Pancreas (tissue), 10 donors: ENCODE data around the gene NHSL1. TPM values are rescaled to one million over a fixed set of nuclear protein-coding genes. Genes with fewer than 3 reads are reported as not detected.

Source experiments
- ATAC-seq, 4 donors: fragments of 200-7000 bp; cut with Tn5 transposase; one replicate each; pipeline versions ENCODE4 v1.8.0 to v1.9.1; 2020; ENCODE audit warnings: mild to moderate bottlenecking in 4 of 4, moderate library complexity in 4 of 4
- DNase-seq, 6 donors: peaks; one replicate each; pipeline ENCODE4 v3.0.0-alpha.2; 2020
- FAIRE-seq: peaks from 2 replicates; lab custom pipeline; 2012; peaks lifted over from hg19 to GRCh38; lab: Jason Lieb, UNC
- H3K27ac ChIP-seq, 4 donors: fragments of 200-600 bp; sonication (generic); 1 replicate in 3 of 4; 2 replicates in 1 of 4; pipeline versions ENCODE4 v1.5.0 to v1.8.0; 2020
- H3K27me3 ChIP-seq, 4 donors: fragments of 200-600 bp; one replicate each; pipeline ENCODE4 v1.8.0; 2021
- H3K36me3 ChIP-seq, 3 donors: fragments of 200-600 bp; sonication (generic) in 1 of 3; one replicate each; pipeline versions ENCODE4 v1.5.0 to v1.8.0; 2020 to 2021
- H3K4me1 ChIP-seq, 3 donors: fragments of 200-600 bp; one replicate each; pipeline ENCODE4 v1.8.0; 2021
- H3K4me3 ChIP-seq, 4 donors: fragments of 200-600 bp; sonication (generic) in 2 of 4; one replicate each; pipeline versions ENCODE4 v1.5.0 to v1.8.0; 2020 to 2021
- H3K9me3 ChIP-seq, 4 donors: fragments of 200-600 bp; one replicate each; pipeline ENCODE4 v1.8.0; 2021
- CTCF ChIP-seq, 4 donors: fragments of 200-600 bp; sonication (generic) in 3 of 4; IDR thresholded peaks; one replicate each; pipeline versions ENCODE4 v1.5.0 to v1.8.0; 2021; ENCODE audit warnings: antibody characterized with exemption in 4 of 4
- WGBS, 2 donors: extraction: QIAGEN DNeasy Blood & Tissue Kit; methylation state at CpG; one replicate each; pipeline ENCODE4 v1.1.7; 2013; 5-methylcytosine and 5-hydroxymethylcytosine counted together
- intact Hi-C, 3 donors: fragments of 100-400 bp; cut with DNase I; formaldehyde crosslinking; loops; one replicate each; pipeline versions ENCODE4 v1.11.1 to v1.14.2; 2022
- polyA plus RNA-seq, 2 donors: library from polyadenylated mRNA; stranded (reverse); fragments of 200-250 nt; gene quantifications; one replicate each; pipeline ENCODE4 v1.2.3, GENCODE V29; 2013
- total RNA-seq, 6 donors: library from RNA; stranded (reverse); fragmentation: NEBNext Ultra II Directional in 4 of 6; extraction: Animal tissue kit (Norgen Biotek cat#: 25700) in 4 of 6; gene quantifications; one replicate each; pipeline versions ENCODE4 v1.2.1 to v1.2.4, GENCODE V29; 2021 to 2023
- donor health status: healthy with polysubstance abuse.
- donor health status: DM: no; HTN: no; CAD: no; lungs with moderate emphysema.
- donor health status: DM: no; HTN: no; CAD: no.
- donor health status: control.
- donor health status: control.
- donor health status: Bipolar disorder and iron deficiency.
- donor health status: DM: yes; HTN: yes; CAD: no.
- donor health status: DM: no; HTN: no; CAD: no.
- donor health status: DM: no; HTN: no; CAD: no.
- donor health status: DM: yes; HTN: yes; CAD: no.

Gene NHSL1
- total and polyA plus RNA-seq, 8 donors = 3.5 to 16.3 (median 8.9) TPM

- FAIRE-seq = peak; percentile 75
- 85 to 87% methylated on average over 14 of the region's 14 CpGs for WGBS, 2 donors
- Histone ChIP-seq H3K27me3 (no peaks in the 10 kb centered on the region), H3K4me3 (no peak overlapping the region), H3K27ac (peak overlapping the region in 2 of 4 donors; percentile 48 to 62), H3K9me3 (no peaks in the 10 kb centered on the region), H3K36me3 (no peaks in the 10 kb centered on the region), H3K4me1 (peaks cover 49 to 70% (median 63%) of the 10 kb centered on the region in 3 donors)
- DNase-seq = no peak
- intact Hi-C loops = no loop called here
- ATAC-seq = no peak
- TF ChIP-seq CTCF (IDR thresholded peaks at IDR 0.05) = no peak
These were observed 5.7 kb upstream of the NHSL1 start for GRCh38 chr6:138504764-138505689.

- no peaks in the 10 kb centered on the region for H3K9me3 ChIP-seq
- H3K36me3 ChIP-seq = no peaks in the 10 kb centered on the region
- peak in 3 of 4 donors; percentile 29 to 48 (median 33) for ATAC-seq
- FAIRE-seq = peak; percentile 41
- DNase-seq = peak in 1 of 6 donors; percentile 29
- peaks cover 47 to 75% (median 70%) of the 10 kb centered on the region in 3 donors for H3K4me1 ChIP-seq
- H3K27me3 ChIP-seq = no peaks in the 10 kb centered on the region
- 38 to 41% methylated on average over 7 of the region's 7 CpGs for WGBS, 2 donors
- H3K27ac ChIP-seq = peak overlapping the region in 2 of 4 donors; percentile 48 to 62
- intact Hi-C loops = no loop called here
- no peak for TF ChIP-seq CTCF (IDR thresholded peaks at IDR 0.05)
- H3K4me3 ChIP-seq = no peak overlapping the region
These were observed 4.8 kb upstream of the NHSL1 start for GRCh38 chr6:138503881-138504680.

- H3K4me1 ChIP-seq = peaks cover 36 to 69% (median 68%) of the 10 kb centered on the region in 3 donors
- H3K36me3 ChIP-seq = no peaks in the 10 kb centered on the region
- no peak overlapping the region for H3K4me3 ChIP-seq
- no peaks in the 10 kb centered on the region for H3K9me3 ChIP-seq
- FAIRE-seq = no peak
- H3K27ac ChIP-seq = no peak overlapping the region
- no peak for TF ChIP-seq CTCF (IDR thresholded peaks at IDR 0.05)
- no peaks in the 10 kb centered on the region for H3K27me3 ChIP-seq
- intact Hi-C loops = no loop called here
- no peak for DNase-seq
- WGBS, 2 donors = 78 to 80% methylated on average over 3 of the region's 3 CpGs
- no peak for ATAC-seq
These were observed 3.3 kb upstream of the NHSL1 start for GRCh38 chr6:138502546-138502945.

GRCh38 chr6:138500867-138501446 is 1.7 kb upstream of the NHSL1 start:
- WGBS, 2 donors = 34% methylated on average over 5 of the region's 5 CpGs
- H3K27ac ChIP-seq = peak overlapping the region in 3 of 4 donors; percentile 6 to 80 (median 77)
- no peak overlapping the region for H3K4me3 ChIP-seq
- TF ChIP-seq CTCF (IDR thresholded peaks at IDR 0.05) = no peak
- FAIRE-seq (no peak), DNase-seq (no peak), ATAC-seq (peak in 1 of 4 donors; percentile 49)
- H3K36me3 ChIP-seq = no peaks in the 10 kb centered on the region
- no peaks in the 10 kb centered on the region for H3K27me3 ChIP-seq
- peaks cover 26 to 60% (median 58%) of the 10 kb centered on the region in 3 donors for H3K4me1 ChIP-seq
- intact Hi-C loops = no loop called here
- no peaks in the 10 kb centered on the region for H3K9me3 ChIP-seq
